K562 (cell line): ENCODE results near the gene ZDHHC5. TPM values are rescaled to one million over a fixed set of nuclear protein-coding genes. Genes with fewer than 3 reads are reported as not detected.

ENCODE experiments used
- ATAC-seq: fragments of 200-7000 bp; cut with Tn5 transposase; 3 replicates; pipeline ENCODE4 v1.9.1; 2020; ENCODE audit warnings: moderate library complexity
- BruUV-seq: library from RNA; stranded (reverse); fragments of 400-500 nt; replicated peaks from 2 replicates; lab custom pipeline; 2021; lab: Mats Ljungman, UMichigan
- CTCF ChIA-PET: fragments of 300-600 bp; formaldehyde crosslinking; extraction: SDS; loops from one replicate; lab custom pipeline; 2021; ENCODE audit warnings: low intra/inter-chr PET ratio; lab: Yijun Ruan, JAX
- POLR2A ChIA-PET: fragments of 300-600, 350-650 bp; sonication (Branson Sonifier 250); formaldehyde crosslinking; extraction: SDS; loops from one replicate; lab custom pipeline; 2021; ENCODE audit warnings: antibody characterized with exemption, inconsistent platforms; lab: Yijun Ruan, JAX
- DNase-seq, 4 experiments: peaks; one replicate each; pipeline versions ENCODE4 v3.0.0 to v3.0.0-alpha.2; 2011 to 2018; ENCODE audit warnings: low spot score in 3 of 4, mixed read lengths in 3 of 4; ENCODE audit errors: extremely low read depth in 1 of 4
- FAIRE-seq: peaks from 2 replicates; lab custom pipeline; 2011; peaks lifted over from hg19 to GRCh38; lab: Jason Lieb, UNC
- H2AFZ ChIP-seq: 2 replicates; pipeline ENCODE4 v1.6.0; 2011; ENCODE audit warnings: low read depth, low read length, control low read depth, inconsistent platforms
- H3K27ac ChIP-seq: fragments of 200-600 bp; 3 replicates; pipeline ENCODE4 v1.8.0; 2011; ENCODE audit warnings: low read depth, mild to moderate bottlenecking, control low read depth, inconsistent platforms, low read length, moderate library complexity, mixed read lengths; ENCODE audit errors: extremely low read depth
- H3K27me3 ChIP-seq, 2 experiments: fragments of 300-600 bp in 1 of 2; 2 replicates in 1 of 2; 3 replicates in 1 of 2; pipeline versions ENCODE4 v1.6.0 to v1.8.0; 2011; ENCODE audit warnings: inconsistent platforms in 2 of 2, low read length in 2 of 2, mild to moderate bottlenecking in 1 of 2, mixed read lengths in 1 of 2, moderate library complexity in 1 of 2; ENCODE audit not compliant: control insufficient read depth in 2 of 2, insufficient read depth in 2 of 2
- H3K36me3 ChIP-seq: fragments of 300-600 bp; 3 replicates; pipeline ENCODE4 v1.8.0; 2011; ENCODE audit warnings: mild to moderate bottlenecking, low read length, inconsistent platforms; ENCODE audit not compliant: control insufficient read depth, insufficient read depth
- H3K4me1 ChIP-seq, 2 experiments: fragments of 200-600 bp in 1 of 2; replicated peaks in 1 of 2; 2 replicates in 1 of 2; 3 replicates in 1 of 2; pipeline versions ENCODE4 v1.5.1 to v1.8.0; 2011; ENCODE audit warnings: inconsistent platforms in 2 of 2, low read length in 2 of 2, mild to moderate bottlenecking in 1 of 2, mixed read lengths in 1 of 2, moderate library complexity in 1 of 2; ENCODE audit not compliant: control insufficient read depth in 2 of 2, insufficient read depth in 2 of 2
- H3K4me2 ChIP-seq: 2 replicates; pipeline ENCODE4 v1.6.1; 2011; ENCODE audit warnings: low read length, control low read depth, inconsistent platforms, mixed read lengths; ENCODE audit not compliant: insufficient read depth
- H3K4me3 ChIP-seq: fragments of 200-600 bp; sonication (generic), shearing (Covaris generic); 2 replicates; pipeline ENCODE4 v1.5.1; 2016; ENCODE audit warnings: control low read depth, inconsistent platforms
- H3K79me2 ChIP-seq: fragments of 200-600 bp; 3 replicates; pipeline ENCODE4 v1.8.0; 2011; ENCODE audit warnings: low read length, inconsistent platforms; ENCODE audit not compliant: control insufficient read depth, insufficient read depth
- H3K9ac ChIP-seq, 2 experiments: 2 replicates each; pipeline versions ENCODE4 v1.6.0 to v1.6.1; 2011; ENCODE audit warnings: low read depth in 2 of 2, low read length in 2 of 2, control low read depth in 1 of 2, inconsistent platforms in 1 of 2, mild to moderate bottlenecking in 1 of 2, mixed read lengths in 1 of 2; ENCODE audit not compliant: insufficient read depth in 1 of 2
- H3K9me1 ChIP-seq: one replicate; pipeline ENCODE4 v1.6.0; 2011; ENCODE audit warnings: inconsistent platforms, mild to moderate bottlenecking, low read length, moderate library complexity; ENCODE audit not compliant: control insufficient read depth, insufficient read depth
- H3K9me3 ChIP-seq: replicated peaks from 2 replicates; pipeline ENCODE4 v1.5.1; 2011; ENCODE audit warnings: low read depth, low read length, inconsistent platforms; ENCODE audit not compliant: control insufficient read depth, insufficient read depth
- H4K20me1 ChIP-seq: replicated peaks from 2 replicates; pipeline ENCODE4 v1.6.1; 2011; ENCODE audit warnings: low read length, inconsistent platforms, mixed read lengths; ENCODE audit not compliant: control insufficient read depth, insufficient read depth
- ASH1L ChIP-seq: fragments of 450-650 bp; IDR thresholded peaks from 2 replicates; pipeline ENCODE4 v1.6.1; 2018; ENCODE audit warnings: borderline replicate concordance, mild to moderate bottlenecking, low read depth; ENCODE audit not compliant: partially characterized antibody
- CGGBP1 ChIP-seq: fragments of 250-450 bp; sonication (Bioruptor Pico); IDR thresholded peaks from 2 replicates; pipeline ENCODE4 v1.9.0; 2021; ENCODE audit warnings: mild to moderate bottlenecking
- CHAMP1 ChIP-seq: fragments of 450-650 bp; IDR thresholded peaks from 2 replicates; pipeline ENCODE4 v1.6.1; 2016; ENCODE audit warnings: mild to moderate bottlenecking
- HNRNPL ChIP-seq: fragments of 200-400 bp; formaldehyde crosslinking; IDR thresholded peaks from 2 replicates; pipeline ENCODE4 v1.6.1; 2017; ENCODE audit warnings: low read depth, mild to moderate bottlenecking, low read length
- NR0B1 ChIP-seq: fragments of 450-650 bp; IDR thresholded peaks from one replicate; pipeline ENCODE4 v1.6.1; 2018; ENCODE audit warnings: mild to moderate bottlenecking, moderate library complexity; ENCODE audit not compliant: partially characterized antibody
- PHF8 ChIP-seq: fragments of 200-600 bp; sonication (generic); IDR thresholded peaks from 2 replicates; pipeline ENCODE4 v1.6.1; 2012; ENCODE audit warnings: mixed run types, mild to moderate bottlenecking, inconsistent platforms, low read length, moderate library complexity, borderline replicate concordance
- ZNF785 ChIP-seq: fragments of 250-450 bp; sonication (Bioruptor Pico); IDR thresholded peaks from 2 replicates; pipeline ENCODE4 v1.4.0; 2020; ENCODE audit warnings: mild to moderate bottlenecking
- WGBS: fragments of 100-300 bp; shearing (Covaris generic); methylation state at CpG from one replicate; pipeline ENCODE4 v1.1.6; 2016; ENCODE audit warnings: low coverage, mixed read lengths; ENCODE audit not compliant: insufficient coverage; ENCODE audit errors: missing lambda C conversion rate; 5-methylcytosine and 5-hydroxymethylcytosine counted together
- in situ Hi-C: fragments of 300-500 bp; cut with MboI; formaldehyde crosslinking; loops from 4 replicates; pipeline ENCODE4 v1.15.0; 2018; ENCODE audit warnings: inconsistent platforms, mixed read lengths
- intact Hi-C: fragments of 100-400 bp; cut with micrococcal nuclease; formaldehyde crosslinking; loops from 2 replicates; pipeline ENCODE4 v1.14.2; 2022
- polyA plus RNA-seq, 8 experiments: library from polyadenylated mRNA; depleted of rRNA in 4 of 8; stranded (reverse) in 5 of 8; unstranded in 3 of 8; fragments of >200 nt; fragmentation: Nextera tagmentation in 2 of 8; fragmentation: Illumina TruSeq in 1 of 8; extraction: Ambion mirVana in 2 of 8; extraction: Trizol in 1 of 8; gene quantifications; 2 replicates each; pipeline versions ENCODE4 v1.2.1 to v1.2.3, GENCODE V29; 2011 to 2014; ENCODE audit warnings: inconsistent platforms in 1 of 8, missing spikeins in 1 of 8
- total RNA-seq, 7 experiments: library from RNA; depleted of rRNA in 6 of 7; stranded (reverse); fragments of >200 nt in 6 of 7; fragmentation: Illumina TruSeq in 2 of 7; extraction: Trizol in 2 of 7; gene quantifications; 2 replicates each; pipeline versions ENCODE4 v1.2.1 to v1.2.3, GENCODE V29; 2011 to 2021; ENCODE audit warnings: low replicate concordance in 1 of 7

Gene ZDHHC5
- total and polyA plus RNA-seq, 9 of the 15 experiments (the other 6 are each of a cell fraction or from before 2014, with no cell fraction given): 3.8 to 64.2 (median 35.9) TPM

- TF ChIP-seq CHAMP1: no peak
Measured at GRCh38 chr11:57667736-57668433, at the start of gene ZDHHC5 (continued).

- BruUV-seq: no TSS peak
- Histone ChIP-seq H3K4me1 (no peaks in the 10 kb centered on the region), H3K9me1 (no peaks in the 10 kb centered on the region), H3K27me3 (peaks cover 7 to 11% of the 10 kb centered on the region in 2 experiments; a peak in 4 of 5 replicates), H2AFZ (no peak overlapping the region), H3K27ac (no peak overlapping the region), H3K36me3 (no peaks in the 10 kb centered on the region), H4K20me1 (no peaks in the 10 kb centered on the region), H3K4me3 (no peak overlapping the region), H3K79me2 (no peaks in the 10 kb centered on the region), H3K9me3 (peaks cover 8% of the 10 kb centered on the region), H3K4me2 (no peak overlapping the region), H3K9ac (no peak overlapping the region)
- no peak for ATAC-seq
- POLR2A ChIA-PET: no interaction called here
- WGBS: 0% methylated on average over 2 of the region's 2 CpGs
- DNase-seq: no peak
- no peak for FAIRE-seq
- intact Hi-C loops (no loop called here), in situ Hi-C loops (no loop called here)
- CTCF ChIA-PET: no interaction called here
- TF ChIP-seq PHF8 (no peak), ZNF785 (CRISPR knock-in tag) (no peak), CGGBP1 (CRISPR knock-in tag) (no peak), ASH1L (no peak), NR0B1 (no peak), HNRNPL (no peak)
Measured at GRCh38 chr11:57618438-57618837, 49.5 kb upstream of the ZDHHC5 start.
